GM18867 (cell line): ENCODE measurements around the gene SPDYE4.

ENCODE experiments used
- ATAC-seq: cut with Tn5 transposase; IDR thresholded peaks from one replicate; pipeline ENCODE4 v1.9.1; 2021; ENCODE audit warnings: mild to moderate bottlenecking, moderate library complexity; ENCODE audit not compliant: unreplicated experiment

The SPDYE4 gene

GRCh38 chr17:8785547-8786413, 27.4 kb upstream of the SPDYE4 start:
- no peak for ATAC-seq

- ATAC-seq, result no peak
Observed at GRCh38 chr17:8782176-8782575, 23.8 kb upstream of the SPDYE4 start.

GRCh38 chr17:8781776-8782175, 23.4 kb upstream of the SPDYE4 start:
- no peak for ATAC-seq

- ATAC-seq, result no peak
Observed at GRCh38 chr17:8776881-8777280, 18.5 kb upstream of the SPDYE4 start.

GRCh38 chr17:8776248-8776647, 17.9 kb upstream of the SPDYE4 start:
- ATAC-seq, result no peak

- ATAC-seq, result no peak
Observed at GRCh38 chr17:8766731-8767130, 8.4 kb upstream of the SPDYE4 start.

GRCh38 chr17:8762012-8762411, 3.7 kb upstream of the SPDYE4 start:
- ATAC-seq, result no peak

- ATAC-seq, result no peak
Observed at GRCh38 chr17:8757189-8757588, 1.2 kb downstream of the SPDYE4 start.

GRCh38 chr17:8755590-8756255, 2.6 kb downstream of the SPDYE4 start:
- no peak for ATAC-seq

GRCh38 chr17:8754890-8755289, 3.5 kb downstream of the SPDYE4 start:
- ATAC-seq, result no peak

- no peak for ATAC-seq
Observed at GRCh38 chr17:8753976-8754440, 4.3 kb downstream of the SPDYE4 start.

GRCh38 chr17:8753136-8753975, 5.0 kb downstream of the SPDYE4 start:
- no peak for ATAC-seq

- no peak for ATAC-seq
Observed at GRCh38 chr17:8749616-8750015, 8.7 kb downstream of the SPDYE4 start.

- ATAC-seq, result no peak
Observed at GRCh38 chr17:8747742-8748141, 10.6 kb downstream of the SPDYE4 start.

GRCh38 chr17:8746501-8747236, 11.7 kb downstream of the SPDYE4 start:
- no peak for ATAC-seq

GRCh38 chr17:8745586-8746500, 12.5 kb downstream of the SPDYE4 start:
- peak; percentile 57 for ATAC-seq

GRCh38 chr17:8744086-8744785, 14.1 kb downstream of the SPDYE4 start:
- ATAC-seq, result no peak

GRCh38 chr17:8742819-8743218, 15.5 kb downstream of the SPDYE4 start:
- ATAC-seq, result no peak

- no peak for ATAC-seq
Observed at GRCh38 chr17:8742274-8742673, 16.1 kb downstream of the SPDYE4 start.
